ENCODE data around the gene SCIMP. TPM values are rescaled to one million over a fixed set of nuclear protein-coding genes. Genes with fewer than 3 reads are reported as not detected.

The SCIMP gene
- total and polyA plus RNA-seq, 2 of the 13 experiments (the other 11 are each of a cell fraction or from before 2014, with no cell fraction given): not detected

DNA sequence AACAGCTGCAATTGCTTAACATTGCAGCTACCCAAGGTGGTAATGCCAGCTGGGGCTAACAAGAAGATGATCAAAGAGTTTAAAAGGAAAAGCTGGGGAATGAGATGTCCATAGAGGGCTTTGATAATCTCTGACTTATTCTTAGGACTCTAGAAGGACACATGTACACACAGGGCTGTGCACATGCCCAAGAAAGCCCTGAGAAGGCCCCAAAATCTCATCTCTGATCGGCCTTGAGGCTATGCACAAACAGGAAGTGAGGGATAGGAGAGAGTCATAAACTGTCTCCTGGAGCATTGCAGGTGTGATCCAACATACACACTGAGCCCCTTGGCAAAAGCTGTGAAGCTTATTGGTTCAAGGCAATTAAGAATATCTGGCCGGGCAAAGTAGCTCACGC is 30.2 kb upstream of the SCIMP start (continued):
- TF ChIP-seq, protein P1, sequence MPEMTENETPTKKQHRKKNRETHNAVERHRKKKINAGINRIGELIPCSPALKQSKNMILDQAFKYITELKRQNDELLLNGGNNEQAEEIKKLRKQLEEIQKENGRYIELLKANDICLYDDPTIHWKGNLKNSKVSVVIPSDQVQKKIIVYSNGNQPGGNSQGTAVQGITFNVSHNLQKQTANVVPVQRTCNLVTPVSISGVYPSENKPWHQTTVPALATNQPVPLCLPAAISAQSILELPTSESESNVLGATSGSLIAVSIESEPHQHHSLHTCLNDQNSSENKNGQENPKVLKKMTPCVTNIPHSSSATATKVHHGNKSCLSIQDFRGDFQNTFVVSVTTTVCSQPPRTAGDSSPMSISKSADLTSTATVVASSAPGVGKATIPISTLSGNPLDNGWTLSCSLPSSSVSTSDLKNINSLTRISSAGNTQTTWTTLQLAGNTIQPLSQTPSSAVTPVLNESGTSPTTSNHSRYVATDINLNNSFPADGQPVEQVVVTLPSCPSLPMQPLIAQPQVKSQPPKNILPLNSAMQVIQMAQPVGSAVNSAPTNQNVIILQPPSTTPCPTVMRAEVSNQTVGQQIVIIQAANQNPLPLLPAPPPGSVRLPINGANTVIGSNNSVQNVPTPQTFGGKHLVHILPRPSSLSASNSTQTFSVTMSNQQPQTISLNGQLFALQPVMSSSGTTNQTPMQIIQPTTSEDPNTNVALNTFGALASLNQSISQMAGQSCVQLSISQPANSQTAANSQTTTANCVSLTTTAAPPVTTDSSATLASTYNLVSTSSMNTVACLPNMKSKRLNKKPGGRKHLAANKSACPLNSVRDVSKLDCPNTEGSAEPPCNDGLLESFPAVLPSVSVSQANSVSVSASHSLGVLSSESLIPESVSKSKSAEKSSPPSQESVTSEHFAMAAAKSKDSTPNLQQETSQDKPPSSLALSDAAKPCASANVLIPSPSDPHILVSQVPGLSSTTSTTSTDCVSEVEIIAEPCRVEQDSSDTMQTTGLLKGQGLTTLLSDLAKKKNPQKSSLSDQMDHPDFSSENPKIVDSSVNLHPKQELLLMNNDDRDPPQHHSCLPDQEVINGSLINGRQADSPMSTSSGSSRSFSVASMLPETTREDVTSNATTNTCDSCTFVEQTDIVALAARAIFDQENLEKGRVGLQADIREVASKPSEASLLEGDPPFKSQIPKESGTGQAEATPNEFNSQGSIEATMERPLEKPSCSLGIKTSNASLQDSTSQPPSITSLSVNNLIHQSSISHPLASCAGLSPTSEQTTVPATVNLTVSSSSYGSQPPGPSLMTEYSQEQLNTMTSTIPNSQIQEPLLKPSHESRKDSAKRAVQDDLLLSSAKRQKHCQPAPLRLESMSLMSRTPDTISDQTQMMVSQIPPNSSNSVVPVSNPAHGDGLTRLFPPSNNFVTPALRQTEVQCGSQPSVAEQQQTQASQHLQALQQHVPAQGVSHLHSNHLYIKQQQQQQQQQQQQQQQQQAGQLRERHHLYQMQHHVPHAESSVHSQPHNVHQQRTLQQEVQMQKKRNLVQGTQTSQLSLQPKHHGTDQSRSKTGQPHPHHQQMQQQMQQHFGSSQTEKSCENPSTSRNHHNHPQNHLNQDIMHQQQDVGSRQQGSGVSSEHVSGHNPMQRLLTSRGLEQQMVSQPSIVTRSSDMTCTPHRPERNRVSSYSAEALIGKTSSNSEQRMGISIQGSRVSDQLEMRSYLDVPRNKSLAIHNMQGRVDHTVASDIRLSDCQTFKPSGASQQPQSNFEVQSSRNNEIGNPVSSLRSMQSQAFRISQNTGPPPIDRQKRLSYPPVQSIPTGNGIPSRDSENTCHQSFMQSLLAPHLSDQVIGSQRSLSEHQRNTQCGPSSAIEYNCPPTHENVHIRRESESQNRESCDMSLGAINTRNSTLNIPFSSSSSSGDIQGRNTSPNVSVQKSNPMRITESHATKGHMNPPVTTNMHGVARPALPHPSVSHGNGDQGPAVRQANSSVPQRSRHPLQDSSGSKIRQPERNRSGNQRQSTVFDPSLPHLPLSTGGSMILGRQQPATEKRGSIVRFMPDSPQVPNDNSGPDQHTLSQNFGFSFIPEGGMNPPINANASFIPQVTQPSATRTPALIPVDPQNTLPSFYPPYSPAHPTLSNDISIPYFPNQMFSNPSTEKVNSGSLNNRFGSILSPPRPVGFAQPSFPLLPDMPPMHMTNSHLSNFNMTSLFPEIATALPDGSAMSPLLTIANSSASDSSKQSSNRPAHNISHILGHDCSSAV (CRISPR knock-in tag; IDR thresholded peaks at IDR 0.05; ENCODE audit: borderline replicate concordance): no peak
- TF ChIP-seq ZNF274 (CRISPR knock-in tag; IDR thresholded peaks at IDR 0.05) (no peak), ZNF362 (CRISPR knock-in tag; IDR thresholded peaks at IDR 0.05; ENCODE audit: borderline replicate concordance) (0 out of 2 replicates have a peak, but pooled peaks have one; percentile 13), TBP (CRISPR knock-in tag; IDR thresholded peaks at IDR 0.05) (no peak), THYN1 (CRISPR knock-in tag; IDR thresholded peaks at IDR 0.05; ENCODE audit: borderline replicate concordance, low read depth) (no peak), CEBPG (CRISPR knock-in tag; IDR thresholded peaks at IDR 0.05) (no peak), ZXDC (CRISPR knock-in tag; IDR thresholded peaks at IDR 0.05) (no peak), MXD4 (CRISPR knock-in tag; IDR thresholded peaks at IDR 0.05) (no peak), ZNF556 (CRISPR knock-in tag; IDR thresholded peaks at IDR 0.05; ENCODE audit: borderline replicate concordance) (no peak), DBP (CRISPR knock-in tag; IDR thresholded peaks at IDR 0.05; ENCODE audit: not compliant biosample characterization) (no peak)
